Hepatocyte (in vitro differentiated cells): ENCODE results near the gene KRT35. TPM values are rescaled to one million over a fixed set of nuclear protein-coding genes. Genes with fewer than 3 reads are reported as not detected.

Experiments
- DNase-seq: peaks from one replicate; pipeline ENCODE4 v3.0.0-alpha.2; 2016; ENCODE audit warnings: low spot score
- H2AFZ ChIP-seq: fragments of 200-600 bp; sonication (generic); 2 replicates; pipeline ENCODE4 v1.6.0; 2016; ENCODE audit warnings: antibody characterized with exemption, mild to moderate bottlenecking
- H3K27ac ChIP-seq: fragments of 200-600 bp; sonication (generic); 2 replicates; pipeline ENCODE4 v1.5.1; 2016; ENCODE audit warnings: mild to moderate bottlenecking
- H3K27me3 ChIP-seq: fragments of 200-600 bp; sonication (generic); 2 replicates; pipeline ENCODE4 v1.6.1; 2016
- H3K36me3 ChIP-seq: fragments of 200-600 bp; sonication (generic); replicated peaks from 2 replicates; pipeline ENCODE4 v1.5.1; 2016; ENCODE audit warnings: low read depth; ENCODE audit not compliant: insufficient read depth
- H3K4me1 ChIP-seq: fragments of 200-600 bp; sonication (generic); 2 replicates; pipeline ENCODE4 v1.5.1; 2016; ENCODE audit warnings: mild to moderate bottlenecking, moderate library complexity; ENCODE audit not compliant: insufficient read depth
- H3K4me2 ChIP-seq: fragments of 200-600 bp; sonication (generic); 2 replicates; pipeline ENCODE4 v1.6.0; 2016
- H3K4me3 ChIP-seq: fragments of 200-600 bp; sonication (generic); 2 replicates; pipeline ENCODE4 v1.5.1; 2016; ENCODE audit warnings: mild to moderate bottlenecking
- H3K79me2 ChIP-seq: fragments of 200-600 bp; sonication (generic); 2 replicates; pipeline ENCODE4 v1.6.0; 2017; ENCODE audit warnings: mild to moderate bottlenecking
- H3K9me2 ChIP-seq: fragments of 200-600 bp; sonication (generic); replicated peaks from 2 replicates; pipeline ENCODE4 v1.6.0; 2017; ENCODE audit warnings: mild to moderate bottlenecking; ENCODE audit not compliant: insufficient read depth
- H3K9me3 ChIP-seq: fragments of 200-600 bp; sonication (generic); 2 replicates; pipeline ENCODE4 v1.5.1; 2016; ENCODE audit warnings: low read depth, mild to moderate bottlenecking
- H4K20me1 ChIP-seq: fragments of 200-600 bp; sonication (generic); 2 replicates; pipeline ENCODE4 v1.6.0; 2016; ENCODE audit warnings: mild to moderate bottlenecking; ENCODE audit not compliant: insufficient read depth, poor library complexity, severe bottlenecking
- CTCF ChIP-seq: fragments of 200-600 bp; sonication (generic); IDR thresholded peaks from 2 replicates; pipeline ENCODE4 v1.5.1; 2016; ENCODE audit warnings: antibody characterized with exemption, mild to moderate bottlenecking; ENCODE audit not compliant: poor library complexity
- EZH2 ChIP-seq: fragments of 200-600 bp; sonication (generic); IDR thresholded peaks from 2 replicates; pipeline ENCODE4 v1.6.1; 2016; ENCODE audit warnings: antibody characterized with exemption, mild to moderate bottlenecking, borderline replicate concordance
- EZH2phosphoT487 ChIP-seq: fragments of 200-600 bp; sonication (generic); IDR thresholded peaks from one replicate; pipeline ENCODE4 v1.6.1; 2018; ENCODE audit warnings: antibody characterized with exemption, mild to moderate bottlenecking, low read depth, moderate library complexity; ENCODE audit not compliant: unreplicated experiment, severe bottlenecking
- WGBS: methylation state at CpG from one replicate; pipeline ENCODE4 v1.1.6; 2016; ENCODE audit warnings: low lambda C conversion rate; ENCODE audit errors: missing lambda C conversion rate; 5-methylcytosine and 5-hydroxymethylcytosine counted together
- polyA plus RNA-seq: library from polyadenylated mRNA; unstranded; fragments of >200 nt; fragmentation: Nextera tagmentation; extraction: Ambion mirVana; gene quantifications from 2 replicates; pipeline ENCODE4 v1.2.1, GENCODE V29; 2016
- total RNA-seq: library from RNA; depleted of rRNA; stranded (reverse); fragments of >200 nt; gene quantifications from 2 replicates; pipeline ENCODE4 v1.2.3, GENCODE V29; 2014

Gene KRT35
- total and polyA plus RNA-seq, 2 experiments from 2014 or later = not detected

DNA sequence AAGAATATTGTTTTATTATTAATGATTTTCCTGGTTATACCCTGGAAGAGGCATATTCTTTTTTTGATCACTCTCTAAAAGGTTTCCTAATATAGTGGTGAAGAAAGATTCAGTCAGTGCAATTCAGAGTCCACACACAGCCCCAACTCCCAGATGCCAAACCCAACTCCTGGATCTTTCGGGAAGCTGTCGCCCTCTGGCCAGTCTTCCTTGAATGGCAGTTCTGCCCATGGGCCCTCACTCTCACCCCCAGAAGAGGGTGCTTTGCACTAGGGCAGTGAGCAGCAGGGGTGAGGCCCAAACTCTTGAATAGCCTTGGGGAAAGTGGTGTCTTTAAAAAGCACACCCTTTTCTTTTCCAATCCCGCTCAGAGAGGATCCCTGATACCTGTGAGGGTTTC is 24.7 kb downstream of the KRT35 start:
- no peak for DNase-seq
- H3K4me1 ChIP-seq = no peaks in the 10 kb centered on the region
- H4K20me1 ChIP-seq = no peaks in the 10 kb centered on the region
- WGBS = 69% methylated on average over 3 of the region's 3 CpGs
- H3K79me2 ChIP-seq = no peaks in the 10 kb centered on the region
- H3K9me3 ChIP-seq = no peaks in the 10 kb centered on the region
- H3K9me2 ChIP-seq = no peaks in the 10 kb centered on the region
- H3K4me3 ChIP-seq = no peak overlapping the region
- H2AFZ ChIP-seq = no peak overlapping the region
- no peaks in the 10 kb centered on the region for H3K27me3 ChIP-seq
- H3K4me2 ChIP-seq = no peak overlapping the region
- no peak for TF ChIP-seq EZH2phosphoT487
- no peak for TF ChIP-seq CTCF
- TF ChIP-seq EZH2 = no peak
- H3K27ac ChIP-seq = no peak overlapping the region
- H3K36me3 ChIP-seq = no peaks in the 10 kb centered on the region

DNA sequence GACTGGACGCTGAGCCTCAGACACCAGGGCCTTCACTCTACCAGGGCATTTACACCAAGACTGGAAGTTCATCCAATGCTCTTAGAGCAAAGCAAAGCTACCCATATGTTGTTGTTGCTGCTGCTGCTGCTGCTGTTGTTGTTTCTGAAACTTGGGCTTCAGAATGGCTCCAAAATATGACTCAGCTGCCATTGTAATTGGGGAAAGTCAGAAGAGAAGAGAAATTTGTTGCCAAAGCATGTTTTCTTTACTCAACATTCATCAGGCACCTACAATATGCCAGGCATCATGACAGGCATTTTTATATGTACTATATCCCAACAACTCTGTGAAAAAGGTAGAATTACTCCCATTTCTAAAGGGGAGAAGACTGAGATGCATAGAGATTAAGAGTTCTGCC is 25.7 kb downstream of the KRT35 start:
- Histone ChIP-seq H4K20me1 (no peaks in the 10 kb centered on the region), H3K4me1 (no peaks in the 10 kb centered on the region), H3K79me2 (no peaks in the 10 kb centered on the region), H3K4me3 (no peak overlapping the region), H3K36me3 (no peaks in the 10 kb centered on the region), H3K27ac (no peak overlapping the region), H3K4me2 (no peak overlapping the region), H3K27me3 (no peaks in the 10 kb centered on the region), H2AFZ (no peak overlapping the region), H3K9me2 (no peaks in the 10 kb centered on the region), H3K9me3 (no peaks in the 10 kb centered on the region)
- no peak for TF ChIP-seq EZH2
- no peak for TF ChIP-seq EZH2phosphoT487
- no peak for TF ChIP-seq CTCF
- WGBS = 82% methylated on average over 1 of the region's 1 CpG
- no peak for DNase-seq

DNA sequence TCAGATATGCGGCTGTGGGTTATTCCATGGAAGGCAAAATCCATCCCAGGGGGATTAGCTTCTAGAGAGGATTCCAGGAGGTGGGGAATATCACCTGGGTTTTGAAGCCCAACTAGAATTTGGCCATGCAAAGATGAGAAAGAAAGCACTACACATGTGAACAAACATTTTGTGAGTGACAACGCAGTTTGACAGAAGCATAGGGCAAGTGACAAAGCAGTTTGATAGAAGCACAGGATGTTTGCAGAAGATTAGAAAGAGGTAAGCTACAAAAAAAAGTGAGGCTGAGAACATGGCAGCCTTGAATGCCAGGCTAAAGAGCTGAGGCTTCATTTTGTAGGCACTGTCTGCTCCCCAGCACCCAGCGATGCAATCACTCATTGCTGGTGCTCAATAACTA is 27.9 kb downstream of the KRT35 start:
- no peaks in the 10 kb centered on the region for H3K9me3 ChIP-seq
- no peaks in the 10 kb centered on the region for H3K4me1 ChIP-seq
- H3K36me3 ChIP-seq = no peaks in the 10 kb centered on the region
- DNase-seq = no peak
- H3K79me2 ChIP-seq = no peaks in the 10 kb centered on the region
- H3K27ac ChIP-seq = no peak overlapping the region
- no peak overlapping the region for H3K4me2 ChIP-seq
- no peak overlapping the region for H2AFZ ChIP-seq
- TF ChIP-seq CTCF (no peak), EZH2phosphoT487 (no peak), EZH2 (no peak)
- no peaks in the 10 kb centered on the region for H3K9me2 ChIP-seq
- WGBS = 85% methylated on average over 3 of the region's 3 CpGs
- no peaks in the 10 kb centered on the region for H3K27me3 ChIP-seq
- no peak overlapping the region for H3K4me3 ChIP-seq
- no peaks in the 10 kb centered on the region for H4K20me1 ChIP-seq

- WGBS = 79% methylated on average over 4 of the region's 4 CpGs
- Histone ChIP-seq H3K36me3 (no peaks in the 10 kb centered on the region), H3K4me2 (no peak overlapping the region), H3K9me2 (no peaks in the 10 kb centered on the region), H4K20me1 (no peaks in the 10 kb centered on the region), H3K4me1 (no peaks in the 10 kb centered on the region), H3K4me3 (no peak overlapping the region), H3K27me3 (no peaks in the 10 kb centered on the region), H2AFZ (no peak overlapping the region), H3K27ac (no peak overlapping the region), H3K79me2 (no peaks in the 10 kb centered on the region), H3K9me3 (no peaks in the 10 kb centered on the region)
- no peak for TF ChIP-seq EZH2
- no peak for TF ChIP-seq EZH2phosphoT487
- TF ChIP-seq CTCF = no peak
- DNase-seq = no peak
Measured at GRCh38 chr17:41452281-41452680, 28.7 kb downstream of the KRT35 start.
